ENCODE results near the gene MAP3K4. TPM values are rescaled to one million over a fixed set of nuclear protein-coding genes. Genes with fewer than 3 reads are reported as not detected.

The MAP3K4 gene
- total RNA-seq, 1 donor from 2014 or later: 59.8 TPM

DNA sequence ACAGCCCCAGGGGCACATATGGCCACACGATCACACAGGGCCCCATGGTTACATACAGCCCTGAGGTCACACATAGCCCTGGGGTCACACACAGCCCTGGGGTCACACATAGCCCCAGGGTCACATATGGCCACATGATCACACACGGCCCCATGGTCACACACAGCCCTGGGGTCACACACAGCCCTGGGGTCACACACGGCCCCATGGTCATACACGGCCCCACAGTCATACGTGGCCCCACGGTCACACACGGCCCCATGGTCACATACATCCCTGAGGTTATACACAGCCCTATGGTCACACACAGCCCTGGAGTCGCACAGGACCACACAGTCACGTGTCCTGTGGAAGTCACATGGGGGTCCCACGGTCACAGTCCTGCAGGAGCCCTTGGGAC is 162.2 kb downstream of the MAP3K4 start:
- H3K36me3 Mint-ChIP-seq: peaks cover 36% of the 10 kb centered on the region
- peaks cover 20% of the 10 kb centered on the region for H3K9me3 Mint-ChIP-seq
- H3K27ac Mint-ChIP-seq: no peak overlapping the region
- no peaks in the 10 kb centered on the region for H3K27me3 Mint-ChIP-seq (ENCODE audit: low read depth)
- H3K4me3 Mint-ChIP-seq: no peak overlapping the region
- DNase-seq (ENCODE audit: low spot score in 2 of 2, unreplicated experiment in 2 of 2): no peak
- TF ChIP-seq, protein P1, sequence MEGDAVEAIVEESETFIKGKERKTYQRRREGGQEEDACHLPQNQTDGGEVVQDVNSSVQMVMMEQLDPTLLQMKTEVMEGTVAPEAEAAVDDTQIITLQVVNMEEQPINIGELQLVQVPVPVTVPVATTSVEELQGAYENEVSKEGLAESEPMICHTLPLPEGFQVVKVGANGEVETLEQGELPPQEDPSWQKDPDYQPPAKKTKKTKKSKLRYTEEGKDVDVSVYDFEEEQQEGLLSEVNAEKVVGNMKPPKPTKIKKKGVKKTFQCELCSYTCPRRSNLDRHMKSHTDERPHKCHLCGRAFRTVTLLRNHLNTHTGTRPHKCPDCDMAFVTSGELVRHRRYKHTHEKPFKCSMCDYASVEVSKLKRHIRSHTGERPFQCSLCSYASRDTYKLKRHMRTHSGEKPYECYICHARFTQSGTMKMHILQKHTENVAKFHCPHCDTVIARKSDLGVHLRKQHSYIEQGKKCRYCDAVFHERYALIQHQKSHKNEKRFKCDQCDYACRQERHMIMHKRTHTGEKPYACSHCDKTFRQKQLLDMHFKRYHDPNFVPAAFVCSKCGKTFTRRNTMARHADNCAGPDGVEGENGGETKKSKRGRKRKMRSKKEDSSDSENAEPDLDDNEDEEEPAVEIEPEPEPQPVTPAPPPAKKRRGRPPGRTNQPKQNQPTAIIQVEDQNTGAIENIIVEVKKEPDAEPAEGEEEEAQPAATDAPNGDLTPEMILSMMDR (IDR thresholded peaks at IDR 0.05; ENCODE audit: unreplicated experiment): no peak
- no peaks in the 10 kb centered on the region for H3K4me1 Mint-ChIP-seq

GRCh38 chr6:161154796-161155335 is 163.3 kb downstream of the MAP3K4 start:
- Mint-ChIP-seq H3K27ac (no peak overlapping the region), H3K36me3 (peaks cover 32% of the 10 kb centered on the region), H3K9me3 (peaks cover 20% of the 10 kb centered on the region), H3K4me3 (no peak overlapping the region), H3K4me1 (no peaks in the 10 kb centered on the region), H3K27me3 (ENCODE audit: low read depth) (no peaks in the 10 kb centered on the region)
- no peak for DNase-seq (ENCODE audit: low spot score in 2 of 2, unreplicated experiment in 2 of 2)
- TF ChIP-seq, protein P1 (IDR thresholded peaks at IDR 0.05; ENCODE audit: unreplicated experiment): no peak

DNA sequence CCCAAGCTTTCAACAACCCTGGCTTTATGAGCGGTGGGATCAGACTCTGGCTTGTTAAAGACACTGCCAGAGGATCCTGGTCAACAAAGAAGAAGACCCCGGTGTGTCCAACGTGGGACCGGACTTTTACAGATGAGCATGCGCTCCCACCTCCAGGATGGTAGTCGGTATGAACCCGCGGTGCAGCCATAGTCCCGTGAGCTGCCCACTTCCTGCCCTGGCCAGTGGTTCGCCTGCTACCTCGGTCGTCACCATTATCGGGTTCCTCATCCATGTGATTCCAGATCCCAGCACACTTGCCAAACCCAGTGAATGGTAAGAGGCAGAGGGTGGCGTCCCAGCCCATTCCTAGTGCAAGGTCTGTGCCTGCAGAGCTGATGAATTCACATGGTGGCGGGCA is 169.6 kb downstream of the MAP3K4 start:
- H3K27me3 Mint-ChIP-seq (ENCODE audit: low read depth): no peaks in the 10 kb centered on the region
- H3K4me1 Mint-ChIP-seq: no peaks in the 10 kb centered on the region
- DNase-seq (ENCODE audit: low spot score in 2 of 2, unreplicated experiment in 2 of 2): no peak
- H3K27ac Mint-ChIP-seq: no peak overlapping the region
- no peak overlapping the region for H3K4me3 Mint-ChIP-seq
- peaks cover 26% of the 10 kb centered on the region for H3K36me3 Mint-ChIP-seq
- peaks cover 19% of the 10 kb centered on the region for H3K9me3 Mint-ChIP-seq
- TF ChIP-seq, protein P1 (IDR thresholded peaks at IDR 0.05; ENCODE audit: unreplicated experiment): no peak

- DNase-seq (ENCODE audit: low spot score in 2 of 2, unreplicated experiment in 2 of 2): no peak
- TF ChIP-seq, protein P1 (IDR thresholded peaks at IDR 0.05; ENCODE audit: unreplicated experiment): no peak
- Mint-ChIP-seq H3K9me3 (peaks cover 9% of the 10 kb centered on the region), H3K36me3 (peaks cover 18% of the 10 kb centered on the region), H3K4me1 (no peaks in the 10 kb centered on the region), H3K4me3 (no peak overlapping the region), H3K27ac (no peak overlapping the region), H3K27me3 (ENCODE audit: low read depth) (no peaks in the 10 kb centered on the region)
Observed at GRCh38 chr6:161161889-161162624, 170.5 kb downstream of the MAP3K4 start.

DNA sequence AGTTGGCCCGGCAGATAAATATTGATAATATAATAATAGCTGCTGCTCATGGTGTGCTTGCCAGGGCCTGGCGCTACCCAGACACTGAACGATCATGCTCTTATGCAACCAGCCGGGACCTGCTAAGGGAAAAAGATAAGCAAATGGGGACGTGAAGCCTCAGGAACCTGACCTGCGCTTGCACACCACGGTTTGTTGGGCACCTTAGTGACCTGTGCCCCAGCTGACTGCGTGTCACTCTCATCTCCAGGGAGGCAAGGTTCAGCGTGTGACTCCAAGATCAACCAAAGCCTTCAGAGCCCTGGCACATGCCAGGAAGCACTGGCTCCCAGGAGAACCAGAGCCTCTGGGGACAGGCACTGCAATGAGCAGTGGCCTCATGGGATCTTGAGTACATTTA is 171.2 kb downstream of the MAP3K4 start:
- peaks cover 13% of the 10 kb centered on the region for H3K36me3 Mint-ChIP-seq
- DNase-seq (ENCODE audit: low spot score in 2 of 2, unreplicated experiment in 2 of 2): no peak
- no peak overlapping the region for H3K4me3 Mint-ChIP-seq
- H3K27ac Mint-ChIP-seq: no peak overlapping the region
- H3K9me3 Mint-ChIP-seq: peaks cover 6% of the 10 kb centered on the region
- TF ChIP-seq, protein P1 (IDR thresholded peaks at IDR 0.05; ENCODE audit: unreplicated experiment): no peak
- no peaks in the 10 kb centered on the region for H3K27me3 Mint-ChIP-seq (ENCODE audit: low read depth)
- H3K4me1 Mint-ChIP-seq: no peaks in the 10 kb centered on the region

All from mesothelial cell of epicardium (in vitro differentiated cells).